Epidermal melanocyte (primary cell): Measurements from ENCODE around the gene SSX5.
"Not testable (repeated sequence)": the region's sequence is repeated elsewhere in the genome, so short reads cannot be mapped to it uniquely, and the experiment has no call there.

Source experiments
- DNase-seq: peaks from one replicate; pipeline ENCODE4 v3.0.0; 2011; ENCODE audit warnings: low spot score; ENCODE audit not compliant: insufficient read length

SSX5 gene, protein sequence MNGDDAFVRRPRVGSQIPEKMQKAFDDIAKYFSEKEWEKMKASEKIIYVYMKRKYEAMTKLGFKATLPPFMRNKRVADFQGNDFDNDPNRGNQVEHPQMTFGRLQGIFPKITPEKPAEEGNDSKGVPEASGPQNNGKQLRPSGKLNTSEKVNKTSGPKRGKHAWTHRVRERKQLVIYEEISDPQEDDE

DNA sequence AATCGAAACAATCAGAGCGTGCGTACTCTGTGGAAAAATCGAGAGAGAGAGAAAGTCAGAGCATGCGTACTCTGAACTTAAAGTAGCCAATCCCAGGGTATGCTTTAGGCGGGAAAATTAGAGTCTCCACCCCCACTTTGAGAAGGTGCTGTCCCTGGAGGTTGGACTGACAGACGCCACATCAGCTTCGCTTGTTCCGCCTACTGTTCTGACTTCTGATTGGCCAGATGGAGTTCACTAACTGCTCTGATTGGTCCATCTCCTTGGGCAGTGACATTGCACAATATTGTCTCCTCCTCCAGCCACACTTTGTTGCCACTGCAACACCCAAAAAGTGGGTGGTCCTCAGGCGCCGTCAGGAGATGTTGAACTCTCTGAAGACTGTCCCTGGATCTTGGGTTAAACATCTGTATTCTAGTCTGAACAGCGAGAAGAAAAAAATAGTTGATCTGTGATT is at the start of gene SSX5:
Gene SSX5 (minus strand): TSS at position 51 of the 457 bp plus-strand sequence. CDS start 1,437 bp downstream, outside the sequence.
- no peak for DNase-seq

GRCh38 chrX:48224196-48224595 is 27.6 kb upstream of the SSX5 start:
- DNase-seq, result not testable (repeated sequence)

- not testable (repeated sequence) for DNase-seq
These were observed 17.7 kb upstream of the SSX5 start for GRCh38 chrX:48214341-48214740.

DNA sequence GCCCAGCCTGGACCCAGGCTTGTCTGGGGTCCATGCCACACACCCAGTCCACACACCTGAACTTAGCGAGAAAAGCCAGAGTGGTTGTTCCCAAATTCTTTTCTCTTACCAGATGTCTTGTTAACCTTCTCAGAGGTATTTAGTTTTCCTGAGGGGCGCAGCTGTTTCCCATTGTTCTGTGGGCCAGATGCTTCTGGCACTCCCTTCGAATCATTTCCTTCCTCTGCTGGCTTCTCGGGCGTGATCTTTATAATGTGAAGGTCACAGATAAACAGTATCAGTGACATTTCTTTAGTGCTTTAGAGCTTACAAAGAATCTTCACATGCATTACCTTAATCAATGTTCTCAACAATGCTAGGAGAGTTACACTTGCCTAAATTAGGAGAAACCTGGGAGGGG is 6.6 kb downstream of the SSX5 start:
- not testable (repeated sequence) for DNase-seq

DNA sequence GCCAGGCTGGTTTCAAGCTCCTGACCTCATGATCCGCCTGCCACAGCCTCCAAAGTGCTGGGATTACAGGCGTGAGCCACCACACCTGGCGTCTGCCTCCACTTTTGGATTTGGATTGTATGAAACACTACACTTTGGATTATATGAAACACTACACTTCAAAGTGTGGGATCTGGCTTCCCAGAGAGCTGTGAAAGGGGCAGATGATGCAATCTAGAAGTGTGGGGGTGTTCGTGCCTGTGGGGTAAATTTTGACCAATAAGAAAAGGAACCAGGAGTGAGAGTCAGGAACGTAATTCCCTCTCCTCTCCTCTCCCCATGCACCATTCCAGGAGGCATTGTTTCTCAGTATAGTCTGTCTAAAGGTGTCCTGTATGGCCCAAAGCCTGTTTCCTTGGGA is 14.7 kb downstream of the SSX5 start:
- not testable (repeated sequence) for DNase-seq

GRCh38 chrX:48180811-48181210 is 15.8 kb downstream of the SSX5 start:
- no peak for DNase-seq

DNA sequence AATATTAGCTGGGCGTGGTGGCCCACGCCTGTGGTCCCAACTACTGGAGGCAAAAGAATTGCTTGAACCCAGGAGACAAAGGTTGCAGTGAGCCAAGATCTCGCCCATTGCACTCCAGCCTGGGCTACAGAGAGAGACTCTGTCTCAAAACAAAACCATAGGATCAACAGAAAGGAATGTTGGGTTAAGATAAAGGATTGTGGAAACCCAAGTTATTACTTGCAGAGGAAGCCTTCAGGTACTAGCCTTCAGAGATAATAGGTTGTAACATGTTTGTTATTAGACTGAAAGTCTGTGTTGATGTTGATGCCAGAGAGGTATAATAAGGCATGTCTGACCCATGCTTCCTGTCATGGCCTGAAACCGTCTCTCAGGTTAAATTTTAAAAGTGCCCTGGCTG is 16.9 kb downstream of the SSX5 start:
- DNase-seq, result no peak

DNA sequence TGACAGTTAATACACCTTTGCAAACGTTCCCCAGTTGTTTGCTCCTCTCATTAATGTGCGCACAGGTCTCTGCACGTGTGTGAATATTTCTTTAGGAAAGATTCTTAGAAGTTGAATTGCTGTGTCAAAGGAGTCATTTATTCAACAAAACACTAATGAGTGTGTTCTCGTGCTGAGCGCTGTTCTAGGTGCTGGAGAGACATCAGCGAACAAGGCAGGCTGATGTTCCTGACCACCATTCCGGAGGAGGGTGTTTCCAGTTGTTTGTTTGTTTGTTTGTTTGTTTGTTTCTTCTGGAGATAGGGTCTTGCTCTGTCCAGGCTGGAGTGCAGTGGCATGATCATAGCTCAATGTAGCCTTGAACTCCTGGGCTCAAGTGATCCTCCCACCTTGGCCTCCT is 30.3 kb downstream of the SSX5 start:
- DNase-seq, result not testable (repeated sequence)

GRCh38 chrX:48165241-48165640 is 31.4 kb downstream of the SSX5 start:
- DNase-seq, result no peak

DNA sequence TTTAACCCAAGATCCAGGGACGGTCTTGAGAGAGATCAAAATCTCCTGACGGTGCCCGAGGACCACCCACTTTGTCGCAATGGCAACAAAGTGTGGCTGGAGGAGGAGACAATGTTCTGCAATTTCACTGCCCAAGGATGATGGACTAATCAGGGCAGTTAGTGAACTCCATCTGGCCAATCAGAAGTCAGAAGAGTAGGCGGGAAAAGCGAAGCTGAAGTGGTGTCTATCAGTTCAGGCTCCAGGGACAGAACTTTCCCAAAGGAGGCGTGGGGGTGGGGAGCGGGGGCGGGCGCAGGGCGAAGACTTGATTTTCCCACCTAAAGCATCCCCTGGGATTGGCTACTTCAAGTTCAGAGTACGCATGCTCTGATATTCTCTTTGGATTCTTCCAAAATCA is 40.6 kb downstream of the SSX5 start:
- DNase-seq, result no peak

- DNase-seq, result no peak
These were observed 41.8 kb downstream of the SSX5 start for GRCh38 chrX:48154796-48155195.

GRCh38 chrX:48153769-48154168 is 42.8 kb downstream of the SSX5 start:
- DNase-seq, result no peak

- not testable (repeated sequence) for DNase-seq
These were observed 53.9 kb downstream of the SSX5 start for GRCh38 chrX:48142697-48143096.

- DNase-seq, result not testable (repeated sequence)
These were observed 54.6 kb downstream of the SSX5 start for GRCh38 chrX:48141810-48142508.

GRCh38 chrX:48139076-48139475 is 57.5 kb downstream of the SSX5 start:
- not testable (repeated sequence) for DNase-seq
